ENCODE results near the gene HECA.
"Not testable (repeated sequence)": the region's sequence is repeated elsewhere in the genome, so short reads cannot be mapped to it uniquely, and the experiment has no call there.

HECA gene

GRCh38 chr6:139219271-139219729 is 84.4 kb downstream of the HECA start:
- peak; percentile 93 for DNase-seq

DNA sequence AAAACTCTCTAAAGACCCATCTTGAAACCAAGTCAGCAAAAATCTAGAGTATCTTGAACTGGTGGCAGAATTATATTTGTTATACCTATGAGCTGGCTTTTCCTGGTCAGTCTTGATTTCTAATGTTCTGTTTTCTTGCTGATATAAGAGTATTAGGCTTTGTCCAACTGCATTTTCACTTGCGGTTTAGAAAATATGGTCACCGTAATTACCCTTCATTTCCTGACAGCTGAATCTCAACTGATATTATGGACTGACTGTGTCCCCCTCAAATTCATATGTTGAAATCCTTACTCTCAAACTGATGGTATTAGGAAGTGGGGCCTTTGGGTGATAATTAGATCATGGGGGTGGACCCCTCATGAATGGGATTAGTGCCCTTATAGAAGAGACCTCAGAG is 84.9 kb downstream of the HECA start:
- no peak for DNase-seq

DNA sequence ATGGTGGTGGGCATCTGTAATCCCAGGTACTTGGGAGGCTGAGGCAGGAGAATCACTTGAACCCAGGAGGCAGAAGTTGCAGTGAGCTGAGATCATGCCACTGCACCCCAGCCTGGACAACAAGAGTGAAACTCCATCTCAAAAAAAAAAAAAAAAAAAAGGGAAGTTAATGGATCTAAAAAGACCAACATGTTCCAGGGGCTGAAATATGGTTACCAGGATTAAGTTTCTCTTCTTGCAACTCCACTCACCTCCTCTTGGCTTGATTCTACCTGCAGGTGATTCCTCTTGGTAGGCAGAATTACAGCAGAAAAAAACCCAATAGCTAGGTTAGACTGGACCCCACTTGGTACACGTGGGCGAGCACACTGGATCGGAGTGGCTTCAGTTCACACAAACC is 93.5 kb downstream of the HECA start:
- not testable (repeated sequence) for DNase-seq

Data from NCI-H2171 treated with DMSO at 0.1 percent for 48 hours (cell line).